HG03378 (cell line): Measurements from ENCODE around the gene PCDHGB2.
"Not testable (repeated sequence)": the region's sequence is repeated elsewhere in the genome, so short reads cannot be mapped to it uniquely, and the experiment has no call there.

Experiments
- ATAC-seq: cut with Tn5 transposase; IDR thresholded peaks from one replicate; pipeline ENCODE4 v1.9.1; 2021; ENCODE audit warnings: mild to moderate bottlenecking, moderate library complexity; ENCODE audit not compliant: unreplicated experiment

The PCDHGB2 gene

GRCh38 chr5:141349917-141350619 is 9.7 kb upstream of the PCDHGB2 start, which contains the start of gene PCDHGB1:
PCDHGB1 (plus strand) TSS chr5:141350099; CDS start chr5:141350261, 162 bp downstream.
- ATAC-seq: no peak

- no peak for ATAC-seq
Observed at GRCh38 chr5:141351591-141351990, 8.2 kb upstream of the PCDHGB2 start.

GRCh38 chr5:141354900-141355469 is 4.8 kb upstream of the PCDHGB2 start, which contains the start of gene PCDHGA4:
PCDHGA4 (plus strand) TSS chr5:141355021; CDS start chr5:141355108, 87 bp downstream.
- ATAC-seq: no peak

- no peak for ATAC-seq
Observed at GRCh38 chr5:141355641-141356040, 4.2 kb upstream of the PCDHGB2 start.

- no peak for ATAC-seq
Observed at GRCh38 chr5:141356133-141356532, 3.7 kb upstream of the PCDHGB2 start.

GRCh38 chr5:141356950-141357349 is 2.8 kb upstream of the PCDHGB2 start:
- ATAC-seq: no peak

- ATAC-seq: no peak
Observed at GRCh38 chr5:141360685-141361084, 891 bp downstream of the PCDHGB2 start.

- ATAC-seq: no peak
Observed at GRCh38 chr5:141362719-141363118, 2.9 kb downstream of the PCDHGB2 start.

GRCh38 chr5:141363952-141364660 is 4.3 kb downstream of the PCDHGB2 start, which contains the start of gene PCDHGA5:
PCDHGA5 (plus strand) TSS chr5:141364162; CDS start chr5:141364331, 169 bp downstream.
- ATAC-seq: no peak

- no peak for ATAC-seq
Observed at GRCh38 chr5:141366016-141366896, 6.5 kb downstream of the PCDHGB2 start.

GRCh38 chr5:141369994-141370848 is 10.4 kb downstream of the PCDHGB2 start, which contains the start of gene PCDHGB3:
PCDHGB3 (plus strand) TSS chr5:141370242; CDS start chr5:141370395, 153 bp downstream.
- peak; percentile 95 for ATAC-seq

- ATAC-seq: no peak
Observed at GRCh38 chr5:141371572-141372475, 12.0 kb downstream of the PCDHGB2 start.

GRCh38 chr5:141373673-141374317 is 14.0 kb downstream of the PCDHGB2 start, which contains the start of gene PCDHGA6:
PCDHGA6 (plus strand) TSS chr5:141373891; CDS start chr5:141374084, 193 bp downstream.
- no peak for ATAC-seq

GRCh38 chr5:141374627-141375026 is 14.8 kb downstream of the PCDHGB2 start:
- no peak for ATAC-seq

GRCh38 chr5:141375444-141376155 is 15.8 kb downstream of the PCDHGB2 start:
- not testable (repeated sequence) for ATAC-seq

GRCh38 chr5:141382469-141383294 is 22.9 kb downstream of the PCDHGB2 start, which contains the start of gene PCDHGA7:
PCDHGA7 (plus strand) TSS chr5:141382742; CDS start chr5:141382900, 158 bp downstream.
- no peak for ATAC-seq
